Measurements from ENCODE around the gene IMMT.

DNA sequence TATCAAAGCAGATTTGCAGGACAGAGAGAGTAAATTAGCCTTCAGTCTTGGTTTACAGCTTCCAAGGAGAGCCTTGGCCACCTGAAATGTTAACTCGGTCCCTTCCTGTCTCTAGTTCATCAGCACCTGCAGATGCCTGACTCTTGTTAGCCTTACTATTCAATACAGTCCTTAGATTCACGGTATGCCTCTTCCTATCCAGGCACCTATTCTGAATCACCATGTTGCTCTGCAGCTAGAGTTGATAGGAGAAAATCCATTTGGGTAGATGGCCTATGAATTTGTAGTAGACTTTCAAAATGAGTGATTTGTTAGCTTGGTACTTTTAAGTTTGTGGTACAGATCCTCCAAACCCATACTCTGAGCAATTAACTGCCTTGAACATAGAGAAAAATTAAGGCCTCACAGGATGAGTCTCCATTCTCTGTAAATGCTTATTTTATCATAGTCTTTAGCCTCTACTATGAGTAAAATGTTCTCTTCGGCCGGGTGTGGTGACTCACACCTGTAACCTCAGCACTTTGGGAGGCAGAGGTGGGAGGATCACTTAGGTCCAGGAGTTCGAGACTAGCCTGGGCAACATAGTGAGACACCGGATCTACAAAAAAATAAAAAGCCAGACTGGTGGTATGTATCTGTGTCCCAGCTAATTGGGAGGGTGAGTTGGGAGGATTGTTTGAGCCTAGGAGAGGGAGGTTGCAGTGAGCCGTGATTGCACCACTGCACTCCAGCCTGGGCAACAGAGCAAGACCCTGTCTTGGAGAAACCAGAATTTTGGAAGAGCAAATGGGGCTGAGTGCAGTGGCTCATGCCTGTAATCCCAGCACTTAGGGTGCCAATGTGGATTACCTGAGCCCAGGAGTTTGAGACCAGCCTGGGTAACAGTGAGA is 56.3 kb downstream of the IMMT start:
- TF ChIP-seq EZH2 (IDR thresholded peaks at IDR 0.05), result no peak
- TF ChIP-seq EZH2phosphoT487 (IDR thresholded peaks at IDR 0.05), result no peak
- no peak for TF ChIP-seq CTCF (IDR thresholded peaks at IDR 0.05)

Measured in neural progenitor cell (in vitro differentiated cells).